Testis (tissue), 3 donors: ENCODE results near the gene COL5A1. TPM values are rescaled to one million over a fixed set of nuclear protein-coding genes. Genes with fewer than 3 reads are reported as not detected.

Experiments used
- DNase-seq: peaks from one replicate; pipeline ENCODE4 v3.0.0-alpha.2; 2019
- H3K27ac ChIP-seq, 2 donors: fragments of 200-600 bp; sonication (generic); one replicate each; pipeline ENCODE4 v1.5.1; 2019
- H3K27me3 ChIP-seq: fragments of 200-600 bp; sonication (generic); one replicate; pipeline ENCODE4 v1.5.1; 2019
- H3K36me3 ChIP-seq: fragments of 200-600 bp; sonication (generic); one replicate; pipeline ENCODE4 v1.5.1; 2017; ENCODE audit warnings: low read depth; ENCODE audit errors: missing control alignments
- H3K4me1 ChIP-seq: fragments of 200-600 bp; sonication (generic); one replicate; pipeline ENCODE4 v1.5.1; 2019
- H3K4me3 ChIP-seq, 2 donors: fragments of 200-600 bp; sonication (generic); one replicate each; pipeline ENCODE4 v1.5.1; 2017 to 2019
- H3K9me3 ChIP-seq: fragments of 200-600 bp; sonication (generic); one replicate; pipeline ENCODE4 v1.5.1; 2017
- CTCF ChIP-seq, 3 experiments: fragments of 450-650 bp in 2 of 3; fragments of 200-600 bp in 1 of 3; sonication (generic) in 1 of 3; IDR thresholded peaks; one replicate each; pipeline ENCODE4 v1.5.1; 2016 to 2019; ENCODE audit warnings: antibody characterized with exemption in 3 of 3, mild to moderate bottlenecking in 2 of 3, moderate library complexity in 1 of 3
- POLR2A ChIP-seq: fragments of 450-650 bp; IDR thresholded peaks from one replicate; pipeline ENCODE4 v1.6.1; 2017; ENCODE audit warnings: antibody characterized with exemption, mild to moderate bottlenecking, moderate library complexity
- WGBS, 2 donors: methylation state at CpG; one replicate each; pipeline ENCODE4 v1.1.5; 2018; 5-methylcytosine and 5-hydroxymethylcytosine counted together
- intact Hi-C: fragments of 100-400 bp; cut with DNase I; formaldehyde crosslinking; loops from one replicate; pipeline ENCODE4 v1.15.1; 2023; ENCODE audit warnings: low total_unique reads
- polyA plus RNA-seq: library from polyadenylated mRNA; stranded (reverse); fragments of 350-450 nt; fragmentation: Illumina TruSeq; extraction: RNeasy Lipid Tissue Mini Kit (QIAGEN cat#74804); gene quantifications from one replicate; pipeline ENCODE4 v1.2.3, GENCODE V29; 2014; ENCODE audit warnings: low read depth, low replicate concordance; ENCODE audit not compliant: insufficient read depth
- total RNA-seq, 2 donors: library from RNA; depleted of rRNA; stranded (reverse); fragments of >200 nt; gene quantifications; one replicate each; pipeline ENCODE4 v1.2.3, GENCODE V29; 2016

Gene COL5A1
- total and polyA plus RNA-seq, 3 donors from 2014 or later: 18.5 to 34.3 (median 20.8) TPM

- TF ChIP-seq POLR2A (no peak), CTCF (IDR thresholded peaks at IDR 0.05) (no peak)
- no peaks in the 10 kb centered on the region for H3K27me3 ChIP-seq
- H3K4me3 ChIP-seq: no peak overlapping the region
- peak; percentile 9 for DNase-seq
- H3K27ac ChIP-seq: no peak overlapping the region
- H3K9me3 ChIP-seq: no peaks in the 10 kb centered on the region
- intact Hi-C loops: no loop called here
- no peaks in the 10 kb centered on the region for H3K36me3 ChIP-seq
- H3K4me1 ChIP-seq: peaks cover 11% of the 10 kb centered on the region
- 63 to 74% methylated on average over 8 to 13 of the region's 13 CpGs for WGBS, 2 donors
Observed at GRCh38 chr9:134864821-134865190, 223.2 kb downstream of the COL5A1 start.

- Histone ChIP-seq H3K4me1 (peaks cover 11% of the 10 kb centered on the region), H3K9me3 (no peaks in the 10 kb centered on the region), H3K27ac (no peak overlapping the region), H3K27me3 (no peaks in the 10 kb centered on the region), H3K36me3 (no peaks in the 10 kb centered on the region), H3K4me3 (no peak overlapping the region)
- peak; percentile 10 for DNase-seq
- TF ChIP-seq POLR2A: no peak
- no peak for TF ChIP-seq CTCF (IDR thresholded peaks at IDR 0.05)
- intact Hi-C loops: no loop called here
- WGBS, 2 donors: 90 to 94% methylated on average over 22 of the region's 22 CpGs
Observed at GRCh38 chr9:134867917-134868750, 226.5 kb downstream of the COL5A1 start.

- TF ChIP-seq POLR2A: no peak
- no peak for TF ChIP-seq CTCF (IDR thresholded peaks at IDR 0.05)
- 89 to 91% methylated on average over 22 to 25 of the region's 25 CpGs for WGBS, 2 donors
- peak; percentile 12 for DNase-seq
Observed at GRCh38 chr9:134868751-134869553, 227.3 kb downstream of the COL5A1 start.

GRCh38 chr9:134869554-134870300 lies 228.1 kb downstream of the COL5A1 start:
- intact Hi-C loops: no loop called here
- DNase-seq: peak; percentile 8
- H3K9me3 ChIP-seq: no peaks in the 10 kb centered on the region
- no peaks in the 10 kb centered on the region for H3K4me1 ChIP-seq
- H3K36me3 ChIP-seq: no peaks in the 10 kb centered on the region
- no peak for TF ChIP-seq POLR2A
- TF ChIP-seq CTCF (IDR thresholded peaks at IDR 0.05): no peak
- no peak overlapping the region for H3K27ac ChIP-seq
- no peak overlapping the region for H3K4me3 ChIP-seq
- no peaks in the 10 kb centered on the region for H3K27me3 ChIP-seq
- 84 to 85% methylated on average over 11 to 16 of the region's 17 CpGs for WGBS, 2 donors

More at GRCh38 chr9:134868751-134869553, 227.3 kb downstream of the COL5A1 start:
- Histone ChIP-seq H3K4me1 (peaks cover 7% of the 10 kb centered on the region), H3K4me3 (no peak overlapping the region), H3K27ac (no peak overlapping the region), H3K27me3 (no peaks in the 10 kb centered on the region), H3K36me3 (no peaks in the 10 kb centered on the region), H3K9me3 (no peaks in the 10 kb centered on the region)
- intact Hi-C loops: no loop called here
